ENCODE data around the gene MDN1.
A peak's percentile ranks its signal among the peaks of the same experiment; 100 is the strongest.

The MDN1 gene

DNA sequence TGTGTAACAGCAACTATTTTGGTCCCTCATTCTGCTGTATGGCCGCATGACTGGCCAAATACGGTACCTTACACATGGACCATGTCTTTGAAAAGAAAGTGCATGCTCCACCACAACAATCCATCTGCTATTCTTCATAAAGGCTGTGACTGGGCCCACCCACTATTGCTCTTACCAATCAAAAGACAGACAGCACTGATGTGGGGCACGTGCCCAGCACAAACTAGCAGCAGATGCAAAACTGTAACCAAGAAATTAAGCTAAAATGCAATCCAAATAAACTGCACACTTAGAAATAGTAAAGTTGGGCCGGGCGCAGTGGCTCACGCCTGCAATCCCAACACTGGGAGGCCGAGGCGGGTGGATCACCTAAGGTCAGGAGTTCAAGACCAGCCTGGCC is 20.5 kb downstream of the MDN1 start:
- H3K4me3 ChIP-seq (replicated peaks; ENCODE audit: low read depth, low read length), result no peak overlapping the region
- no peak for TF ChIP-seq CTCF (IDR thresholded peaks at IDR 0.05; ENCODE audit: low read length, missing control alignments)
- DNase-seq (ENCODE audit: low read depth), result no peak

DNA sequence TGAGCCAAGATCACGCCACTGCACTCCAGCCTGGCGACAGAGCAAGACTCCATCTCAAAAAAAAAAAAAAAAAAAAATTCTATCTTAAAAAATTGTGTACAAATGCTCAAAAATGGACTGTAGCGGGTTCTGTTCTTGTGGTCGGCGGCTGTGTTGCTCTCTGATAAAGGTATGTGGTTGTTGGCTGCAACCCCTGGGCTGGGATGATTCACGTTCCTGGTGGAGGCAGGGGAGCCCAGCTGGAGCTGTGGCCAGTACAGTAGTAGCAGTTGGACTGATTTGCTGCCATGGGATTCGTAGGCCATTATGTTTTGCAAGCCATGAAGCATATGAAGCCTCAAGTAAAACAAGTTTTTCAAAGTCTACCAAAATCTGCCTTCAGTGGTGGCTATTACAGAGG is 22.3 kb downstream of the MDN1 start:
- peak; percentile 72 for DNase-seq (ENCODE audit: low read depth)
- no peak overlapping the region for H3K4me3 ChIP-seq (replicated peaks; ENCODE audit: low read depth, low read length)
- TF ChIP-seq CTCF (IDR thresholded peaks at IDR 0.05; ENCODE audit: low read length, missing control alignments), result no peak

DNA sequence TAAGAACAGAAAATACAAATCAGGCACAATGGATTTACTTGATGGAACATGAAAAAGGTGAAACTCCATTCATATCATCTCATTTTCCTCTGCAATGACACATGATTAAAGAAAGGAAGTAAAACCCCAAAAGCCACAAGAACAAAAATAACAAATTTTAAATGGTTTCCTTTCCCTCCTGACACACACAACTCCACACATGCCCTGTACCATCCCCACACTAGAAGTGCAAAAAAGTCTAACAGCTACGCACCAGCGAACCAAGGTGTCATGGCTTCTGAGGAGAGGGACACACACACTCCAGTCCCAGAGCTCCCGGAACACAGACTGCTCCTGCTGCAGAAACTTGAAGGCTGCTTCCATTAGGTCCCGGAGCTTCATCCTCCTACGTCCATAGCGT is 25.3 kb downstream of the MDN1 start:
- no peak for TF ChIP-seq CTCF (IDR thresholded peaks at IDR 0.05; ENCODE audit: low read length, missing control alignments)
- no peak overlapping the region for H3K4me3 ChIP-seq (replicated peaks; ENCODE audit: low read depth, low read length)
- DNase-seq (ENCODE audit: low read depth), result no peak

- H3K4me3 ChIP-seq (replicated peaks; ENCODE audit: low read depth, low read length), result no peak overlapping the region
- no peak for DNase-seq (ENCODE audit: low read depth)
- TF ChIP-seq CTCF (IDR thresholded peaks at IDR 0.05; ENCODE audit: low read length, missing control alignments), result no peak
These were observed 26.0 kb downstream of the MDN1 start for GRCh38 chr6:89793586-89793985.

- TF ChIP-seq CTCF (IDR thresholded peaks at IDR 0.05; ENCODE audit: low read length, missing control alignments), result peak; percentile 61
- no peak overlapping the region for H3K4me3 ChIP-seq (replicated peaks; ENCODE audit: low read depth, low read length)
- DNase-seq (ENCODE audit: low read depth), result peak; percentile 50
These were observed 26.7 kb downstream of the MDN1 start for GRCh38 chr6:89792881-89793280.

GRCh38 chr6:89790403-89790802 is 29.2 kb downstream of the MDN1 start:
- DNase-seq (ENCODE audit: low read depth), result no peak
- TF ChIP-seq CTCF (IDR thresholded peaks at IDR 0.05; ENCODE audit: low read length, missing control alignments), result no peak
- H3K4me3 ChIP-seq (replicated peaks; ENCODE audit: low read depth, low read length), result no peak overlapping the region

- no peak for TF ChIP-seq CTCF (IDR thresholded peaks at IDR 0.05; ENCODE audit: low read length, missing control alignments)
- no peak for DNase-seq (ENCODE audit: low read depth)
- no peak overlapping the region for H3K4me3 ChIP-seq (replicated peaks; ENCODE audit: low read depth, low read length)
These were observed 29.6 kb downstream of the MDN1 start for GRCh38 chr6:89789980-89790379.

All from fibroblast of pulmonary artery (primary cell).